HepG2 (cell line): ENCODE data around the gene MAP6D1. TPM values are rescaled to one million over a fixed set of nuclear protein-coding genes. Genes with fewer than 3 reads are reported as not detected.

Experiments used
- ATAC-seq: fragments of 200-7000 bp; cut with Tn5 transposase; 3 replicates; pipeline ENCODE4 v1.9.1; 2020; ENCODE audit warnings: mild to moderate bottlenecking, moderate library complexity
- BruUV-seq: library from RNA; stranded (reverse); fragments of 400-500 nt; replicated peaks from 2 replicates; lab custom pipeline; 2021; lab: Mats Ljungman, UMichigan
- CTCF ChIA-PET: fragments of 300-600 bp; formaldehyde crosslinking; extraction: SDS; loops from one replicate; lab custom pipeline; 2021; ENCODE audit warnings: low total read pairs, inconsistent platforms, low intra/inter-chr PET ratio; lab: Yijun Ruan, JAX
- POLR2A ChIA-PET: fragments of 350-600 bp; sonication (Branson Sonifier 250); formaldehyde crosslinking; loops from one replicate; lab custom pipeline; 2020; ENCODE audit warnings: antibody characterized with exemption, inconsistent platforms; lab: Yijun Ruan, JAX
- DNase-seq: peaks from one replicate; pipeline ENCODE4 v3.0.0-alpha.2; 2015; ENCODE audit warnings: low spot score
- FAIRE-seq: peaks from 3 replicates; lab custom pipeline; 2011; peaks lifted over from hg19 to GRCh38; lab: Jason Lieb, UNC
- H2AFZ ChIP-seq: one replicate; pipeline ENCODE4 v1.6.1; 2011; ENCODE audit warnings: low read length, inconsistent platforms
- H3K27ac ChIP-seq: fragments of 300-600 bp; 3 replicates; pipeline ENCODE4 v1.8.0; 2011; ENCODE audit warnings: mixed run types, mild to moderate bottlenecking, mixed read lengths, low read length, inconsistent platforms; ENCODE audit not compliant: insufficient read depth; ENCODE audit errors: extremely low read length
- H3K27me3 ChIP-seq, 2 experiments: fragments of 200-600 bp in 1 of 2; 2 replicates in 1 of 2; 3 replicates in 1 of 2; pipeline versions ENCODE4 v1.6.0 to v1.8.0; 2011; ENCODE audit warnings: low read length in 2 of 2, mild to moderate bottlenecking in 2 of 2, moderate library complexity in 2 of 2, inconsistent platforms in 1 of 2; ENCODE audit not compliant: insufficient read depth in 2 of 2, control insufficient read depth in 1 of 2
- H3K36me3 ChIP-seq, 2 experiments: fragments of 200-600 bp in 1 of 2; replicated peaks in 1 of 2; 2 replicates in 1 of 2; 3 replicates in 1 of 2; pipeline versions ENCODE4 v1.5.1 to v1.8.0; 2011; ENCODE audit warnings: low read length in 2 of 2, inconsistent platforms in 1 of 2; ENCODE audit not compliant: insufficient read depth in 2 of 2, control insufficient read depth in 1 of 2
- H3K4me1 ChIP-seq: 2 replicates; pipeline ENCODE4 v1.5.1; 2012; ENCODE audit warnings: low read length, inconsistent platforms; ENCODE audit not compliant: insufficient read depth
- H3K4me2 ChIP-seq: 2 replicates; pipeline ENCODE4 v1.6.0; 2011; ENCODE audit warnings: low read depth, low read length, inconsistent platforms
- H3K4me3 ChIP-seq, 3 experiments: fragments of 200-600 bp in 1 of 3; sonication (generic), shearing (Covaris generic) in 1 of 3; replicated peaks in 1 of 3; 2 replicates each; pipeline ENCODE4 v1.5.1; 2011 to 2016; ENCODE audit warnings: low read length in 3 of 3, inconsistent platforms in 2 of 3, low read depth in 2 of 3, mild to moderate bottlenecking in 2 of 3, control low read depth in 1 of 3, mixed read lengths in 1 of 3; ENCODE audit not compliant: insufficient read depth in 1 of 3
- H3K79me2 ChIP-seq: one replicate; pipeline ENCODE4 v1.6.1; 2011; ENCODE audit warnings: low read length, inconsistent platforms; ENCODE audit not compliant: insufficient read depth
- H3K9ac ChIP-seq: 2 replicates; pipeline ENCODE4 v1.6.0; 2011; ENCODE audit warnings: mild to moderate bottlenecking, low read depth, low read length, inconsistent platforms; ENCODE audit not compliant: insufficient read depth
- H3K9me3 ChIP-seq: 2 replicates; pipeline ENCODE4 v1.5.1; 2012; ENCODE audit warnings: mild to moderate bottlenecking, low read length
- H4K20me1 ChIP-seq: 2 replicates; pipeline ENCODE4 v1.6.0; 2011; ENCODE audit warnings: inconsistent platforms, mild to moderate bottlenecking, low read length, moderate library complexity; ENCODE audit not compliant: insufficient read depth
- AKAP8 ChIP-seq: sonication (generic); formaldehyde crosslinking; IDR thresholded peaks from 2 replicates; pipeline ENCODE4 v1.5.1; 2020; ENCODE audit warnings: mild to moderate bottlenecking, missing genetic modification reagents
- MEIS1 ChIP-seq: sonication (generic); formaldehyde crosslinking; IDR thresholded peaks from 2 replicates; pipeline ENCODE4 v1.9.0; 2021; ENCODE audit warnings: mild to moderate bottlenecking, missing genetic modification reagents, moderate library complexity, borderline replicate concordance
- MXI1 ChIP-seq: IDR thresholded peaks from 3 replicates; pipeline ENCODE4 v1.6.1; 2012; ENCODE audit warnings: low read depth, low read length, inconsistent platforms, borderline replicate concordance
- PCBP1 ChIP-seq: fragments of 200-400 bp; formaldehyde crosslinking; IDR thresholded peaks from 2 replicates; pipeline ENCODE4 v1.6.1; 2017; ENCODE audit warnings: mild to moderate bottlenecking, low read depth, low read length, borderline replicate concordance
- SAP130 ChIP-seq: IDR thresholded peaks from 2 replicates; pipeline ENCODE4 v1.6.1; 2016; ENCODE audit warnings: low read depth
- SP4 ChIP-seq: sonication (generic); formaldehyde crosslinking; IDR thresholded peaks from 2 replicates; pipeline ENCODE4 v1.8.1; 2023; ENCODE audit warnings: mild to moderate bottlenecking, missing genetic modification reagents
- ZFAT ChIP-seq: sonication (generic); formaldehyde crosslinking; conservative IDR thresholded peaks from 2 replicates; pipeline ENCODE4 v1.8.1; 2023; ENCODE audit warnings: missing genetic modification reagents, inconsistent platforms
- ZNF709 ChIP-seq: sonication (generic); formaldehyde crosslinking; IDR thresholded peaks from 2 replicates; pipeline ENCODE4 v1.5.0; 2020; ENCODE audit warnings: mild to moderate bottlenecking, missing genetic modification reagents
- WGBS: methylation state at CpG from one replicate; pipeline ENCODE4 v1.1.6; 2017; ENCODE audit warnings: low lambda C conversion rate; 5-methylcytosine and 5-hydroxymethylcytosine counted together
- in situ Hi-C: cut with HindIII; loops from 2 replicates; pipeline ENCODE4 v1.10.0; 2017; ENCODE audit warnings: low pct_unique_long_range_greater_than_20kb; ENCODE audit not compliant: extremely low pct_ligation_motif_present
- intact Hi-C: fragments of 100-400 bp; cut with micrococcal nuclease; formaldehyde crosslinking; loops from one replicate; pipeline ENCODE4 v1.10.0; 2022; ENCODE audit not compliant: unreplicated experiment
- polyA plus RNA-seq, 8 experiments: library from polyadenylated mRNA; depleted of rRNA in 3 of 8; stranded (reverse) in 7 of 8; unstranded in 1 of 8; fragments of >200 nt; fragmentation: Illumina TruSeq in 4 of 8; extraction: Trizol in 4 of 8; gene quantifications; 2 replicates each; pipeline versions ENCODE4 v1.2.1 to v1.2.3, GENCODE V29; 2011 to 2016; ENCODE audit warnings: low read depth in 4 of 8, missing spikeins in 1 of 8, mixed read lengths in 1 of 8; ENCODE audit not compliant: insufficient read depth in 1 of 8
- total RNA-seq, 5 experiments: library from RNA; depleted of rRNA; stranded (reverse); fragments of >200 nt; fragmentation: Illumina TruSeq; extraction: Trizol; gene quantifications; 2 replicates each; pipeline ENCODE4 v1.2.3, GENCODE V29; 2016; ENCODE audit warnings: low read depth in 1 of 5
- TF ChIP-seq, protein P1 (sequence below): sonication (generic); formaldehyde crosslinking; IDR thresholded peaks from 2 replicates; pipeline ENCODE4 v1.9.0; 2021; ENCODE audit warnings: missing genetic modification reagents, borderline replicate concordance
- TF ChIP-seq, protein P2 (sequence below): sonication (generic); formaldehyde crosslinking; IDR thresholded peaks from 2 replicates; pipeline ENCODE4 v1.5.0; 2020; ENCODE audit warnings: mild to moderate bottlenecking, missing genetic modification reagents, moderate library complexity
- TF ChIP-seq, protein P3 (sequence below): fragments of 450-650 bp; IDR thresholded peaks from 2 replicates; pipeline ENCODE4 v1.6.1; 2017; ENCODE audit warnings: mild to moderate bottlenecking
- TF ChIP-seq, protein P4 (sequence below): sonication (generic); formaldehyde crosslinking; IDR thresholded peaks from 2 replicates; pipeline ENCODE4 v1.5.0; 2020; ENCODE audit warnings: missing genetic modification reagents, mild to moderate bottlenecking, borderline replicate concordance
- TF ChIP-seq, protein P5 (sequence below): sonication (generic); formaldehyde crosslinking; IDR thresholded peaks from 2 replicates; pipeline ENCODE4 v1.4.0; 2020; ENCODE audit warnings: mild to moderate bottlenecking, missing genetic modification reagents

The MAP6D1 gene
- total and polyA plus RNA-seq, 2 of the 13 experiments (the other 11 are each of a cell fraction or from before 2014, with no cell fraction given) = 0.12 to 0.62 TPM

DNA sequence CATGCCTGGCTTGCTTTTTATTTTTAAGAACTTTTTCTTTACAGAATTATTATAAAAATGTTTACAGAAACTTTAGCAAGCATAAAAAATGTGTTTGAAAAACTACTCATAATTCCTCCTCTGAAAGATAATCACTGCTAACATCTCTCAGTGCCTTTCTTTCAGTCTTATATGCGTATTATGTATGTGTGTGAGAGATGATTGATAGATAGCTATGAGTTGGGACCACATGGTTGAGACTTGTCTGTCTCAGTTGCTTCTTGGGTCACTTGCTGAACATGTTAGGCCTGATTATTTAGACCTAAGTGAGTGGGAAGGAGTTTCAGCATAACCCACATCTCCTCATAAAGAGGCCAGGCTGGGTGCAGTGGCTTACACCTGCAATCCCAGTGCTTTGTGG is 11.1 kb downstream of the MAP6D1 start:
- no peaks in the 10 kb centered on the region for H3K9me3 ChIP-seq
- H4K20me1 ChIP-seq = no peaks in the 10 kb centered on the region
- TF ChIP-seq SAP130 (CRISPR knock-in tag) = no peak
- no peak for TF ChIP-seq ZFAT (CRISPR knock-in tag)
- TF ChIP-seq SP4 (CRISPR knock-in tag) = no peak
- TF ChIP-seq MEIS1 (CRISPR knock-in tag) = no peak
- TF ChIP-seq, protein P1, sequence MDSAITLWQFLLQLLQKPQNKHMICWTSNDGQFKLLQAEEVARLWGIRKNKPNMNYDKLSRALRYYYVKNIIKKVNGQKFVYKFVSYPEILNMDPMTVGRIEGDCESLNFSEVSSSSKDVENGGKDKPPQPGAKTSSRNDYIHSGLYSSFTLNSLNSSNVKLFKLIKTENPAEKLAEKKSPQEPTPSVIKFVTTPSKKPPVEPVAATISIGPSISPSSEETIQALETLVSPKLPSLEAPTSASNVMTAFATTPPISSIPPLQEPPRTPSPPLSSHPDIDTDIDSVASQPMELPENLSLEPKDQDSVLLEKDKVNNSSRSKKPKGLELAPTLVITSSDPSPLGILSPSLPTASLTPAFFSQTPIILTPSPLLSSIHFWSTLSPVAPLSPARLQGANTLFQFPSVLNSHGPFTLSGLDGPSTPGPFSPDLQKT (CRISPR knock-in tag) = no peak
- no peak for TF ChIP-seq AKAP8 (CRISPR knock-in tag)
- TF ChIP-seq, protein P2, sequence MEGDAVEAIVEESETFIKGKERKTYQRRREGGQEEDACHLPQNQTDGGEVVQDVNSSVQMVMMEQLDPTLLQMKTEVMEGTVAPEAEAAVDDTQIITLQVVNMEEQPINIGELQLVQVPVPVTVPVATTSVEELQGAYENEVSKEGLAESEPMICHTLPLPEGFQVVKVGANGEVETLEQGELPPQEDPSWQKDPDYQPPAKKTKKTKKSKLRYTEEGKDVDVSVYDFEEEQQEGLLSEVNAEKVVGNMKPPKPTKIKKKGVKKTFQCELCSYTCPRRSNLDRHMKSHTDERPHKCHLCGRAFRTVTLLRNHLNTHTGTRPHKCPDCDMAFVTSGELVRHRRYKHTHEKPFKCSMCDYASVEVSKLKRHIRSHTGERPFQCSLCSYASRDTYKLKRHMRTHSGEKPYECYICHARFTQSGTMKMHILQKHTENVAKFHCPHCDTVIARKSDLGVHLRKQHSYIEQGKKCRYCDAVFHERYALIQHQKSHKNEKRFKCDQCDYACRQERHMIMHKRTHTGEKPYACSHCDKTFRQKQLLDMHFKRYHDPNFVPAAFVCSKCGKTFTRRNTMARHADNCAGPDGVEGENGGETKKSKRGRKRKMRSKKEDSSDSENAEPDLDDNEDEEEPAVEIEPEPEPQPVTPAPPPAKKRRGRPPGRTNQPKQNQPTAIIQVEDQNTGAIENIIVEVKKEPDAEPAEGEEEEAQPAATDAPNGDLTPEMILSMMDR (CRISPR knock-in tag) = no peak
- TF ChIP-seq, protein P3, sequence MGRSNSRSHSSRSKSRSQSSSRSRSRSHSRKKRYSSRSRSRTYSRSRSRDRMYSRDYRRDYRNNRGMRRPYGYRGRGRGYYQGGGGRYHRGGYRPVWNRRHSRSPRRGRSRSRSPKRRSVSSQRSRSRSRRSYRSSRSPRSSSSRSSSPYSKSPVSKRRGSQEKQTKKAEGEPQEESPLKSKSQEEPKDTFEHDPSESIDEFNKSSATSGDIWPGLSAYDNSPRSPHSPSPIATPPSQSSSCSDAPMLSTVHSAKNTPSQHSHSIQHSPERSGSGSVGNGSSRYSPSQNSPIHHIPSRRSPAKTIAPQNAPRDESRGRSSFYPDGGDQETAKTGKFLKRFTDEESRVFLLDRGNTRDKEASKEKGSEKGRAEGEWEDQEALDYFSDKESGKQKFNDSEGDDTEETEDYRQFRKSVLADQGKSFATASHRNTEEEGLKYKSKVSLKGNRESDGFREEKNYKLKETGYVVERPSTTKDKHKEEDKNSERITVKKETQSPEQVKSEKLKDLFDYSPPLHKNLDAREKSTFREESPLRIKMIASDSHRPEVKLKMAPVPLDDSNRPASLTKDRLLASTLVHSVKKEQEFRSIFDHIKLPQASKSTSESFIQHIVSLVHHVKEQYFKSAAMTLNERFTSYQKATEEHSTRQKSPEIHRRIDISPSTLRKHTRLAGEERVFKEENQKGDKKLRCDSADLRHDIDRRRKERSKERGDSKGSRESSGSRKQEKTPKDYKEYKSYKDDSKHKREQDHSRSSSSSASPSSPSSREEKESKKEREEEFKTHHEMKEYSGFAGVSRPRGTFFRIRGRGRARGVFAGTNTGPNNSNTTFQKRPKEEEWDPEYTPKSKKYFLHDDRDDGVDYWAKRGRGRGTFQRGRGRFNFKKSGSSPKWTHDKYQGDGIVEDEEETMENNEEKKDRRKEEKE = no peak
- no peak for TF ChIP-seq PCBP1
- TF ChIP-seq, protein P4, sequence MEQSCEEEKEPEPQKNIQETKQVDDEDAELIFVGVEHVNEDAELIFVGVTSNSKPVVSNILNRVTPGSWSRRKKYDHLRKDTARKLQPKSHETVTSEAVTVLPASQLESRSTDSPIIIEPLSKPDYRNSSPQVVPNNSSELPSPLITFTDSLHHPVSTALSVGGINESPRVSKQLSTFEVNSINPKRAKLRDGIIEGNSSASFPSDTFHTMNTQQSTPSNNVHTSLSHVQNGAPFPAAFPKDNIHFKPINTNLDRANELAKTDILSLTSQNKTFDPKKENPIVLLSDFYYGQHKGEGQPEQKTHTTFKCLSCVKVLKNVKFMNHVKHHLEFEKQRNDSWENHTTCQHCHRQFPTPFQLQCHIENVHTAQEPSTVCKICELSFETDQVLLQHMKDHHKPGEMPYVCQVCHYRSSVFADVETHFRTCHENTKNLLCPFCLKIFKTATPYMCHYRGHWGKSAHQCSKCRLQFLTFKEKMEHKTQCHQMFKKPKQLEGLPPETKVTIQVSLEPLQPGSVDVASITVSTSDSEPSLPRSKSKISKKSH = no peak
- no peak for TF ChIP-seq ZNF709 (CRISPR knock-in tag)
- no peak for TF ChIP-seq MXI1
- TF ChIP-seq, protein P5, sequence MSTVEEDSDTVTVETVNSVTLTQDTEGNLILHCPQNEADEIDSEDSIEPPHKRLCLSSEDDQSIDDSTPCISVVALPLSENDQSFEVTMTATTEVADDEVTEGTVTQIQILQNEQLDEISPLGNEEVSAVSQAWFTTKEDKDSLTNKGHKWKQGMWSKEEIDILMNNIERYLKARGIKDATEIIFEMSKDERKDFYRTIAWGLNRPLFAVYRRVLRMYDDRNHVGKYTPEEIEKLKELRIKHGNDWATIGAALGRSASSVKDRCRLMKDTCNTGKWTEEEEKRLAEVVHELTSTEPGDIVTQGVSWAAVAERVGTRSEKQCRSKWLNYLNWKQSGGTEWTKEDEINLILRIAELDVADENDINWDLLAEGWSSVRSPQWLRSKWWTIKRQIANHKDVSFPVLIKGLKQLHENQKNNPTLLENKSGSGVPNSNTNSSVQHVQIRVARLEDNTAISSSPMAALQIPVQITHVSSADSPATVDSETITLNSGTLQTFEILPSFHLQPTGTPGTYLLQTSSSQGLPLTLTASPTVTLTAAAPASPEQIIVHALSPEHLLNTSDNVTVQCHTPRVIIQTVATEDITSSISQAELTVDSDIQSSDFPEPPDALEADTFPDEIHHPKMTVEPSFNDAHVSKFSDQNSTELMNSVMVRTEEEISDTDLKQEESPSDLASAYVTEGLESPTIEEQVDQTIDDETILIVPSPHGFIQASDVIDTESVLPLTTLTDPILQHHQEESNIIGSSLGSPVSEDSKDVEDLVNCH = no peak
- TF ChIP-seq, all 625 proteins: peak for 0
- no peak overlapping the region for H3K4me3 ChIP-seq
- 94% methylated on average over 1 of the region's 1 CpG for WGBS
- CTCF ChIA-PET = no interaction called here
- peaks cover 7 to 20% of the 10 kb centered on the region in 2 experiments for H3K36me3 ChIP-seq
- no peak overlapping the region for H3K9ac ChIP-seq
- H3K27ac ChIP-seq = no peak overlapping the region
- intact Hi-C loops (no loop called here), in situ Hi-C loops (no loop called here)
- no TSS peak for BruUV-seq
- DNase-seq = no peak
- H3K79me2 ChIP-seq = no peaks in the 10 kb centered on the region
- H3K4me2 ChIP-seq = no peak overlapping the region
- ATAC-seq = no peak
- no peak overlapping the region for H2AFZ ChIP-seq
- FAIRE-seq = no peak
- POLR2A ChIA-PET = no interaction called here
- no peaks in the 10 kb centered on the region; the same call in 1 of the 2 replicates for H3K4me1 ChIP-seq
- no peaks in the 10 kb centered on the region for H3K27me3 ChIP-seq
